ENCODE data around the gene CAMTA1. TPM values are rescaled to one million over a fixed set of nuclear protein-coding genes. Genes with fewer than 3 reads are reported as not detected.

Gene CAMTA1
- total and polyA plus RNA-seq, 12 donors = 123 to 265 (median 142) TPM

GRCh38 chr1:7103874-7104273 is 318.6 kb downstream of the CAMTA1 start:
- Histone ChIP-seq H3K4me1 (no peaks in the 10 kb centered on the region), H3K36me3 (no peaks in the 10 kb centered on the region), H3K9me3 (peaks cover 0 to 3% (median 0%) of the 10 kb centered on the region in 11 donors), H3K27ac (no peak overlapping the region), H3K27me3 (peaks cover 0 to 40% (median 15%) of the 10 kb centered on the region in 7 donors), H3K4me3 (no peak overlapping the region)
- ATAC-seq (no peak), DNase-seq (no peak)
- no peak for TF ChIP-seq CTCF (IDR thresholded peaks at IDR 0.05)
- WGBS, 2 donors = 76 to 91% methylated on average over 6 of the region's 6 CpGs
- intact Hi-C loops (cut with DNase I) = no loop called here

- H3K27me3 ChIP-seq = peaks cover 0 to 39% (median 14%) of the 10 kb centered on the region in 7 donors
- H3K36me3 ChIP-seq = no peaks in the 10 kb centered on the region
- H3K4me3 ChIP-seq = no peak overlapping the region
- intact Hi-C loops (cut with DNase I) = no loop called here
- no peak for ATAC-seq
- 33 to 35% methylated on average over 2 of the region's 2 CpGs for WGBS, 2 donors
- DNase-seq = no peak
- no peaks in the 10 kb centered on the region for H3K4me1 ChIP-seq
- no peak for TF ChIP-seq CTCF (IDR thresholded peaks at IDR 0.05)
- peaks cover 0 to 6% (median 0%) of the 10 kb centered on the region in 11 donors for H3K9me3 ChIP-seq
- no peak overlapping the region for H3K27ac ChIP-seq
Measured at GRCh38 chr1:7104339-7104738, 319.1 kb downstream of the CAMTA1 start.

GRCh38 chr1:7105269-7105668 is 320.0 kb downstream of the CAMTA1 start:
- ATAC-seq (no peak), DNase-seq (no peak)
- Histone ChIP-seq H3K27me3 (peaks cover 0 to 36% (median 14%) of the 10 kb centered on the region in 7 donors), H3K36me3 (no peaks in the 10 kb centered on the region), H3K9me3 (peaks cover 0 to 6% (median 0%) of the 10 kb centered on the region in 11 donors), H3K27ac (no peak overlapping the region), H3K4me3 (no peak overlapping the region), H3K4me1 (no peaks in the 10 kb centered on the region)
- 60 to 67% methylated on average over 7 of the region's 7 CpGs for WGBS, 2 donors
- TF ChIP-seq CTCF (IDR thresholded peaks at IDR 0.05) = no peak
- intact Hi-C loops (cut with DNase I) = no loop called here

- H3K27me3 ChIP-seq = peaks cover 0 to 23% (median 13%) of the 10 kb centered on the region in 7 donors
- no peaks in the 10 kb centered on the region for H3K4me1 ChIP-seq
- DNase-seq (no peak), ATAC-seq (no peak)
- WGBS, 2 donors = 79 to 80% methylated on average over 15 of the region's 15 CpGs
- no peak overlapping the region for H3K27ac ChIP-seq
- H3K9me3 ChIP-seq = peaks cover 0 to 6% (median 0%) of the 10 kb centered on the region in 11 donors
- no peak for TF ChIP-seq CTCF (IDR thresholded peaks at IDR 0.05)
- intact Hi-C loops (cut with DNase I) = no loop called here
- no peaks in the 10 kb centered on the region for H3K36me3 ChIP-seq
- no peak overlapping the region for H3K4me3 ChIP-seq
Measured at GRCh38 chr1:7106442-7107108, 321.3 kb downstream of the CAMTA1 start.
